GM23338 (cell line): Measurements from ENCODE around the gene CCDC157. TPM values are rescaled to one million over a fixed set of nuclear protein-coding genes. Genes with fewer than 3 reads are reported as not detected.

Source experiments
- ATAC-seq: fragments of 200-7000 bp; cut with Tn5 transposase; 3 replicates; pipeline ENCODE4 v1.9.1; 2020
- DNase-seq: peaks from one replicate; pipeline ENCODE4 v3.0.0-alpha.2; 2015; ENCODE audit warnings: low spot score
- H2AFZ ChIP-seq: fragments of 200-600 bp; sonication (generic); 2 replicates; pipeline ENCODE4 v1.8.0; 2016; ENCODE audit warnings: antibody characterized with exemption, mild to moderate bottlenecking, moderate library complexity
- H3F3A ChIP-seq: fragments of 200-600 bp; sonication (generic); replicated peaks from 2 replicates; pipeline ENCODE4 v1.8.0; 2017; ENCODE audit warnings: antibody characterized with exemption, mixed run types, low read depth
- H3K27ac ChIP-seq: fragments of 200-600 bp; sonication (generic); 2 replicates; pipeline ENCODE4 v1.6.1; 2016; ENCODE audit warnings: low read depth
- H3K27me3 ChIP-seq: fragments of 200-600 bp; sonication (generic); 2 replicates; pipeline ENCODE4 v1.8.0; 2016; ENCODE audit warnings: mild to moderate bottlenecking, mixed run types, moderate library complexity; ENCODE audit not compliant: insufficient read depth
- H3K36me3 ChIP-seq: fragments of 200-600 bp; sonication (generic); 2 replicates; pipeline ENCODE4 v1.8.0; 2016; ENCODE audit warnings: mild to moderate bottlenecking; ENCODE audit not compliant: insufficient read depth
- H3K4me1 ChIP-seq: fragments of 200-600 bp; sonication (generic); 2 replicates; pipeline ENCODE4 v1.8.0; 2016; ENCODE audit warnings: mild to moderate bottlenecking, moderate library complexity; ENCODE audit not compliant: insufficient read depth
- H3K4me2 ChIP-seq: fragments of 200-600 bp; sonication (generic); 2 replicates; pipeline ENCODE4 v1.7.1; 2017; ENCODE audit warnings: mixed run types
- H3K4me3 ChIP-seq: fragments of 200-600 bp; sonication (generic); 2 replicates; pipeline ENCODE4 v1.6.1; 2016; ENCODE audit warnings: mixed run types
- H3K79me2 ChIP-seq: fragments of 200-600 bp; sonication (generic); replicated peaks from 2 replicates; pipeline ENCODE4 v1.8.0; 2017; ENCODE audit warnings: mild to moderate bottlenecking; ENCODE audit not compliant: insufficient read depth
- H3K9me2 ChIP-seq: fragments of 200-600 bp; sonication (generic); 2 replicates; pipeline ENCODE4 v1.8.0; 2017; ENCODE audit not compliant: insufficient read depth
- H4K20me1 ChIP-seq: fragments of 200-600 bp; sonication (generic); replicated peaks from 2 replicates; pipeline ENCODE4 v1.8.0; 2017; ENCODE audit warnings: mild to moderate bottlenecking; ENCODE audit not compliant: insufficient read depth
- H3K27ac Mint-ChIP-seq: 2 replicates; pipeline ENCODE4 v1.8.0; 2020; ENCODE audit warnings: inconsistent platforms, mild to moderate bottlenecking, moderate library complexity, mixed read lengths
- H3K27me3 Mint-ChIP-seq: 3 replicates; pipeline ENCODE4 v1.8.0; 2022; ENCODE audit warnings: low read depth, mild to moderate bottlenecking, moderate library complexity, mixed read lengths, inconsistent platforms; ENCODE audit not compliant: insufficient read depth, poor library complexity
- H3K36me3 Mint-ChIP-seq: 3 replicates; pipeline ENCODE4 v1.8.0; 2021; ENCODE audit warnings: low read depth, mild to moderate bottlenecking, inconsistent platforms, moderate library complexity, mixed read lengths
- H3K4me1 Mint-ChIP-seq: 3 replicates; pipeline ENCODE4 v1.8.0; 2020; ENCODE audit warnings: mild to moderate bottlenecking, inconsistent platforms, mixed read lengths
- H3K4me3 Mint-ChIP-seq: 3 replicates; pipeline ENCODE4 v1.8.0; 2021; ENCODE audit warnings: moderate library complexity, mild to moderate bottlenecking, inconsistent platforms, mixed read lengths
- H3K9me3 Mint-ChIP-seq: 3 replicates; pipeline ENCODE4 v1.8.0; 2020; ENCODE audit warnings: moderate library complexity, mild to moderate bottlenecking, inconsistent platforms, mixed read lengths
- CREB1 ChIP-seq: fragments of 250-450 bp; sonication (Bioruptor Pico); IDR thresholded peaks from 2 replicates; pipeline ENCODE4 v1.5.0; 2020; ENCODE audit warnings: low read depth, mild to moderate bottlenecking, moderate library complexity
- CTCF ChIP-seq, 2 experiments: fragments of 200-600 bp in 1 of 2; sonication (generic) in 1 of 2; conservative IDR thresholded peaks; 2 replicates each; pipeline versions ENCODE4 v1.5.1 to v1.6.1; 2016 to 2017; ENCODE audit warnings: antibody characterized with exemption in 2 of 2, low read depth in 2 of 2, mild to moderate bottlenecking in 2 of 2, moderate library complexity in 1 of 2
- EZH2 ChIP-seq: fragments of 200-600 bp; sonication (generic); IDR thresholded peaks from one replicate; pipeline ENCODE4 v1.8.0; 2017; ENCODE audit warnings: antibody characterized with exemption, mild to moderate bottlenecking, low read depth; ENCODE audit not compliant: unreplicated experiment
- EZH2phosphoT487 ChIP-seq: fragments of 200-600 bp; sonication (generic); IDR thresholded peaks from one replicate; pipeline ENCODE4 v1.8.1; 2018; ENCODE audit warnings: antibody characterized with exemption; ENCODE audit not compliant: unreplicated experiment
- NANOG ChIP-seq: IDR thresholded peaks from 2 replicates; pipeline ENCODE4 v1.6.1; 2016; ENCODE audit warnings: antibody characterized with exemption, borderline replicate concordance
- POLR2AphosphoS5 ChIP-seq: IDR thresholded peaks from 2 replicates; pipeline ENCODE4 v1.6.1; 2016; ENCODE audit warnings: antibody characterized with exemption, low read depth
- STAT1 ChIP-seq: IDR thresholded peaks from one replicate; pipeline ENCODE4 v1.6.1; 2016; ENCODE audit warnings: antibody characterized with exemption; ENCODE audit not compliant: unreplicated experiment
- ZNF114 ChIP-seq: fragments of 250-450 bp; sonication (Bioruptor Pico); IDR thresholded peaks from 2 replicates; pipeline ENCODE4 v1.5.0; 2020; ENCODE audit warnings: mild to moderate bottlenecking, moderate library complexity
- ZNF331 ChIP-seq: fragments of 250-450 bp; sonication (Bioruptor Pico); IDR thresholded peaks from 2 replicates; pipeline ENCODE4 v1.5.0; 2020; ENCODE audit warnings: low read depth, mild to moderate bottlenecking, moderate library complexity
- polyA plus RNA-seq: library from polyadenylated mRNA; unstranded; fragments of >200 nt; fragmentation: Nextera tagmentation; extraction: Ambion mirVana; gene quantifications from 2 replicates; pipeline ENCODE4 v1.2.1, GENCODE V29; 2016
- total RNA-seq: library from RNA; depleted of rRNA; stranded (reverse); fragments of >200 nt; shearing (Covaris generic); gene quantifications from 2 replicates; pipeline ENCODE4 v1.2.3, GENCODE V29; 2014
- TF ChIP-seq, protein P1 (sequence below): IDR thresholded peaks from 2 replicates; pipeline ENCODE4 v1.6.1; 2016; ENCODE audit warnings: antibody characterized with exemption
- TF ChIP-seq, protein P2 (sequence below): fragments of 250-450 bp; sonication (Bioruptor Pico); IDR thresholded peaks from 2 replicates; pipeline ENCODE4 v1.5.0; 2020; ENCODE audit warnings: mild to moderate bottlenecking, moderate library complexity
- TF ChIP-seq, protein P3 (sequence below): IDR thresholded peaks from one replicate; pipeline ENCODE4 v1.6.1; 2018; ENCODE audit warnings: antibody characterized with exemption; ENCODE audit not compliant: unreplicated experiment

The CCDC157 gene
- total and polyA plus RNA-seq, 2 experiments from 2014 or later: 3.8 to 7.9 TPM

- H3K36me3 Mint-ChIP-seq: peaks cover 6% of the 10 kb centered on the region; the same call in 2 of the 3 replicates
- H2AFZ ChIP-seq: no peak overlapping the region
Observed at GRCh38 chr22:30406400-30406799, 49.6 kb downstream of the CCDC157 start.

More at GRCh38 chr22:30406400-30406799, 49.6 kb downstream of the CCDC157 start:
- H3K9me2 ChIP-seq: no peaks in the 10 kb centered on the region
- no peaks in the 10 kb centered on the region for H3K27me3 ChIP-seq
- H3K79me2 ChIP-seq: no peaks in the 10 kb centered on the region
- H3K27me3 Mint-ChIP-seq: peaks cover 11% of the 10 kb centered on the region
- no peaks in the 10 kb centered on the region for H3K36me3 ChIP-seq
- H3K4me3 ChIP-seq: no peak overlapping the region
- no peak overlapping the region for H3K27ac Mint-ChIP-seq
- no peak overlapping the region for H3K4me3 Mint-ChIP-seq
- H3K4me1 Mint-ChIP-seq: peaks cover 12% of the 10 kb centered on the region
- DNase-seq: no peak
- no peaks in the 10 kb centered on the region for H3K9me3 Mint-ChIP-seq
- no peak for ATAC-seq
- H3K27ac ChIP-seq: no peak overlapping the region
- peaks cover 4% of the 10 kb centered on the region; the same call in 1 of the 2 replicates for H3F3A ChIP-seq
- peaks cover 7% of the 10 kb centered on the region for H3K4me1 ChIP-seq
- no peak overlapping the region for H3K4me2 ChIP-seq
- no peaks in the 10 kb centered on the region; the same call in 1 of the 2 replicates for H4K20me1 ChIP-seq
- TF ChIP-seq ZNF114 (CRISPR knock-in tag) (no peak), POLR2AphosphoS5 (no peak), CTCF (conservative IDR thresholded peaks at IDR 0.05; ENCODE audit: low read depth in 2 of 2) (no peak), EZH2phosphoT487 (no peak), CREB1 (CRISPR knock-in tag) (no peak), ZNF331 (no peak), STAT1 (no peak), EZH2 (no peak), NANOG (no peak)
- TF ChIP-seq, protein P1, sequence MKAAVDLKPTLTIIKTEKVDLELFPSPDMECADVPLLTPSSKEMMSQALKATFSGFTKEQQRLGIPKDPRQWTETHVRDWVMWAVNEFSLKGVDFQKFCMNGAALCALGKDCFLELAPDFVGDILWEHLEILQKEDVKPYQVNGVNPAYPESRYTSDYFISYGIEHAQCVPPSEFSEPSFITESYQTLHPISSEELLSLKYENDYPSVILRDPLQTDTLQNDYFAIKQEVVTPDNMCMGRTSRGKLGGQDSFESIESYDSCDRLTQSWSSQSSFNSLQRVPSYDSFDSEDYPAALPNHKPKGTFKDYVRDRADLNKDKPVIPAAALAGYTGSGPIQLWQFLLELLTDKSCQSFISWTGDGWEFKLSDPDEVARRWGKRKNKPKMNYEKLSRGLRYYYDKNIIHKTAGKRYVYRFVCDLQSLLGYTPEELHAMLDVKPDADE: no peak
- TF ChIP-seq, protein P2, sequence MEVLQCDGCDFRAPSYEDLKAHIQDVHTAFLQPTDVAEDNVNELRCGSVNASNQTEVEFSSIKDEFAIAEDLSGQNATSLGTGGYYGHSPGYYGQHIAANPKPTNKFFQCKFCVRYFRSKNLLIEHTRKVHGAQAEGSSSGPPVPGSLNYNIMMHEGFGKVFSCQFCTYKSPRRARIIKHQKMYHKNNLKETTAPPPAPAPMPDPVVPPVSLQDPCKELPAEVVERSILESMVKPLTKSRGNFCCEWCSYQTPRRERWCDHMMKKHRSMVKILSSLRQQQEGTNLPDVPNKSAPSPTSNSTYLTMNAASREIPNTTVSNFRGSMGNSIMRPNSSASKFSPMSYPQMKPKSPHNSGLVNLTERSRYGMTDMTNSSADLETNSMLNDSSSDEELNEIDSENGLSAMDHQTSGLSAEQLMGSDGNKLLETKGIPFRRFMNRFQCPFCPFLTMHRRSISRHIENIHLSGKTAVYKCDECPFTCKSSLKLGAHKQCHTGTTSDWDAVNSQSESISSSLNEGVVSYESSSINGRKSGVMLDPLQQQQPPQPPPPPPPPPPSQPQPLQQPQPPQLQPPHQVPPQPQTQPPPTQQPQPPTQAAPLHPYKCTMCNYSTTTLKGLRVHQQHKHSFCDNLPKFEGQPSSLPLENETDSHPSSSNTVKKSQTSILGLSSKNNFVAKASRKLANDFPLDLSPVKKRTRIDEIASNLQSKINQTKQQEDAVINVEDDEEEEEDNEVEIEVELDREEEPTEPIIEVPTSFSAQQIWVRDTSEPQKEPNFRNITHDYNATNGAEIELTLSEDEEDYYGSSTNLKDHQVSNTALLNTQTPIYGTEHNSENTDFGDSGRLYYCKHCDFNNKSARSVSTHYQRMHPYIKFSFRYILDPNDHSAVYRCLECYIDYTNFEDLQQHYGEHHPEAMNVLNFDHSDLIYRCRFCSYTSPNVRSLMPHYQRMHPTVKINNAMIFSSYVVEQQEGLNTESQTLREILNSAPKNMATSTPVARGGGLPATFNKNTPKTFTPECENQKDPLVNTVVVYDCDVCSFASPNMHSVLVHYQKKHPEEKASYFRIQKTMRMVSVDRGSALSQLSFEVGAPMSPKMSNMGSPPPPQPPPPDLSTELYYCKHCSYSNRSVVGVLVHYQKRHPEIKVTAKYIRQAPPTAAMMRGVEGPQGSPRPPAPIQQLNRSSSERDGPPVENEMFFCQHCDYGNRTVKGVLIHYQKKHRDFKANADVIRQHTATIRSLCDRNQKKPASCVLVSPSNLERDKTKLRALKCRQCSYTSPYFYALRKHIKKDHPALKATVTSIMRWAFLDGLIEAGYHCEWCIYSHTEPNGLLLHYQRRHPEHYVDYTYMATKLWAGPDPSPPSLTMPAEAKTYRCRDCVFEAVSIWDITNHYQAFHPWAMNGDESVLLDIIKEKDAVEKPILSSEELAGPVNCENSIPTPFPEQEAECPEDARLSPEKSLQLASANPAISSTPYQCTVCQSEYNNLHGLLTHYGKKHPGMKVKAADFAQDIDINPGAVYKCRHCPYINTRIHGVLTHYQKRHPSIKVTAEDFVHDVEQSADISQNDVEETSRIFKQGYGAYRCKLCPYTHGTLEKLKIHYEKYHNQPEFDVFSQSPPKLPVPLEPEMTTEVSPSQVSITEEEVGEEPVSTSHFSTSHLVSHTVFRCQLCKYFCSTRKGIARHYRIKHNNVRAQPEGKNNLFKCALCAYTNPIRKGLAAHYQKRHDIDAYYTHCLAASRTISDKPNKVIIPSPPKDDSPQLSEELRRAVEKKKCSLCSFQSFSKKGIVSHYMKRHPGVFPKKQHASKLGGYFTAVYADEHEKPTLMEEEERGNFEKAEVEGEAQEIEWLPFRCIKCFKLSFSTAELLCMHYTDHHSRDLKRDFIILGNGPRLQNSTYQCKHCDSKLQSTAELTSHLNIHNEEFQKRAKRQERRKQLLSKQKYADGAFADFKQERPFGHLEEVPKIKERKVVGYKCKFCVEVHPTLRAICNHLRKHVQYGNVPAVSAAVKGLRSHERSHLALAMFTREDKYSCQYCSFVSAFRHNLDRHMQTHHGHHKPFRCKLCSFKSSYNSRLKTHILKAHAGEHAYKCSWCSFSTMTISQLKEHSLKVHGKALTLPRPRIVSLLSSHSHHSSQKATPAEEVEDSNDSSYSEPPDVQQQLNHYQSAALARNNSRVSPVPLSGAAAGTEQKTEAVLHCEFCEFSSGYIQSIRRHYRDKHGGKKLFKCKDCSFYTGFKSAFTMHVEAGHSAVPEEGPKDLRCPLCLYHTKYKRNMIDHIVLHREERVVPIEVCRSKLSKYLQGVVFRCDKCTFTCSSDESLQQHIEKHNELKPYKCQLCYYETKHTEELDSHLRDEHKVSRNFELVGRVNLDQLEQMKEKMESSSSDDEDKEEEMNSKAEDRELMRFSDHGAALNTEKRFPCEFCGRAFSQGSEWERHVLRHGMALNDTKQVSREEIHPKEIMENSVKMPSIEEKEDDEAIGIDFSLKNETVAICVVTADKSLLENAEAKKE (CRISPR knock-in tag): no peak
- TF ChIP-seq, protein P3, sequence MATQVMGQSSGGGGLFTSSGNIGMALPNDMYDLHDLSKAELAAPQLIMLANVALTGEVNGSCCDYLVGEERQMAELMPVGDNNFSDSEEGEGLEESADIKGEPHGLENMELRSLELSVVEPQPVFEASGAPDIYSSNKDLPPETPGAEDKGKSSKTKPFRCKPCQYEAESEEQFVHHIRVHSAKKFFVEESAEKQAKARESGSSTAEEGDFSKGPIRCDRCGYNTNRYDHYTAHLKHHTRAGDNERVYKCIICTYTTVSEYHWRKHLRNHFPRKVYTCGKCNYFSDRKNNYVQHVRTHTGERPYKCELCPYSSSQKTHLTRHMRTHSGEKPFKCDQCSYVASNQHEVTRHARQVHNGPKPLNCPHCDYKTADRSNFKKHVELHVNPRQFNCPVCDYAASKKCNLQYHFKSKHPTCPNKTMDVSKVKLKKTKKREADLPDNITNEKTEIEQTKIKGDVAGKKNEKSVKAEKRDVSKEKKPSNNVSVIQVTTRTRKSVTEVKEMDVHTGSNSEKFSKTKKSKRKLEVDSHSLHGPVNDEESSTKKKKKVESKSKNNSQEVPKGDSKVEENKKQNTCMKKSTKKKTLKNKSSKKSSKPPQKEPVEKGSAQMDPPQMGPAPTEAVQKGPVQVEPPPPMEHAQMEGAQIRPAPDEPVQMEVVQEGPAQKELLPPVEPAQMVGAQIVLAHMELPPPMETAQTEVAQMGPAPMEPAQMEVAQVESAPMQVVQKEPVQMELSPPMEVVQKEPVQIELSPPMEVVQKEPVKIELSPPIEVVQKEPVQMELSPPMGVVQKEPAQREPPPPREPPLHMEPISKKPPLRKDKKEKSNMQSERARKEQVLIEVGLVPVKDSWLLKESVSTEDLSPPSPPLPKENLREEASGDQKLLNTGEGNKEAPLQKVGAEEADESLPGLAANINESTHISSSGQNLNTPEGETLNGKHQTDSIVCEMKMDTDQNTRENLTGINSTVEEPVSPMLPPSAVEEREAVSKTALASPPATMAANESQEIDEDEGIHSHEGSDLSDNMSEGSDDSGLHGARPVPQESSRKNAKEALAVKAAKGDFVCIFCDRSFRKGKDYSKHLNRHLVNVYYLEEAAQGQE: no peak
